ENCODE results near the gene P2RX3. TPM values are rescaled to one million over a fixed set of nuclear protein-coding genes. Genes with fewer than 3 reads are reported as not detected.

The P2RX3 gene
- total and polyA plus RNA-seq, 9 donors, result 1.3 to 5.2 (median 2.5) TPM

GRCh38 chr11:57368845-57369232 lies 30.7 kb downstream of the P2RX3 start:
- Histone ChIP-seq H3K9me3 (replicated peaks; ENCODE audit: control insufficient read depth, low read depth, low read length) (no peaks in the 10 kb centered on the region), H3K27me3 (ENCODE audit: control insufficient read depth, insufficient read depth, low read length) (peaks cover 3% of the 10 kb centered on the region), H3K4me1 (ENCODE audit: control insufficient read depth, insufficient read depth, low read length) (no peaks in the 10 kb centered on the region), H3K27ac (ENCODE audit: low read length) (no peak overlapping the region), H3K4me3 (ENCODE audit: low read length) (no peak overlapping the region), H3K36me3 (ENCODE audit: control insufficient read depth, insufficient read depth, low read length) (no peaks in the 10 kb centered on the region)
- no peak for DNase-seq
- WGBS (ENCODE audit: insufficient coverage), result 54% methylated on average over 5 of the region's 5 CpGs

DNA sequence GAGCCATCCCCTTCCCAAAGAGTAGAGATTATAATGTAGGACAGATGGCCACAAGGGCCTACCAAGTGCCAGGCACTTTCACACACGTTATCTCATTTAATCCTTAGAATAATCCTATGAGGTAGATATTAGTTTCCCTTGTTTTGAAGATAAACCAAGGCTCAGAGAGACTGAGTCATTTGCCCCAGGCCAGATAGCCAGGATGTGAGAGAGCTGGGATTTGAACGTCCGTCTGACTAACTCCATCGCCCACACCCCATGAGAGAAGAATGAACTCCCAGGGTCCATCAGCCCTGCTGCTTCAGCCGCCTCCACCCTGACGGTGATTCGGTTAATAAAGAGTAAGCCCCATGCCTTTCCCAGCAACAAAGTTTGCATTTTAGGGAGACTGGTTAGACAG lies 32.1 kb downstream of the P2RX3 start:
- 87% methylated on average over 6 of the region's 7 CpGs for WGBS (ENCODE audit: insufficient coverage)
- H3K4me3 ChIP-seq (ENCODE audit: low read length), result no peak overlapping the region

DNA sequence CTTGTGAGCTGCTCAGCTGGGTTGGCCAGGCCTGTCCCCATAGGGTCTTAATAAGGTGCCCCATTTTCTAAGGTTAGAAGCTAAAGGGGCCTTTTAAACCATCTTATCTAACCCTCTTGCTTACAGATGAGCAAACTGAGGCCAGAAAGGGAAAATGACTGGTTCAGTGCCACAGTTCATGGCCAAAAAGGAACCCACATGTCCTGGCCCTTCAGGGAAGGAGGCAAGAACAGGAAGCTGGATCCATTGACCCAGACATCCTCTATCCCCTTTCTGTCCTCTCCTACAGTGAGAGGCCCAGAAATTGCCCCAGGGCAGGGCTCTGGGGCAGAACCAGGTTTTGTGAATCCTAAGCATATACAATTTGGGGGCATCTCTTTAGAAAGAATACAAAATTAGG lies 32.8 kb downstream of the P2RX3 start:
- no peaks in the 10 kb centered on the region for H3K9me3 ChIP-seq (replicated peaks; ENCODE audit: control insufficient read depth, low read depth, low read length)
- H3K36me3 ChIP-seq (ENCODE audit: control insufficient read depth, insufficient read depth, low read length), result no peaks in the 10 kb centered on the region
- DNase-seq, result no peak
- no peak overlapping the region for H3K27ac ChIP-seq (ENCODE audit: low read length)
- peaks cover 3% of the 10 kb centered on the region for H3K27me3 ChIP-seq (ENCODE audit: control insufficient read depth, insufficient read depth, low read length)
- H3K4me3 ChIP-seq (ENCODE audit: low read length), result no peak overlapping the region
- H3K4me1 ChIP-seq (ENCODE audit: control insufficient read depth, insufficient read depth, low read length), result no peaks in the 10 kb centered on the region

More for the DNA sequence above, 32.1 kb downstream of the P2RX3 start:
- Histone ChIP-seq H3K4me1 (ENCODE audit: control insufficient read depth, insufficient read depth, low read length) (no peaks in the 10 kb centered on the region), H3K9me3 (replicated peaks; ENCODE audit: control insufficient read depth, low read depth, low read length) (no peaks in the 10 kb centered on the region), H3K27me3 (ENCODE audit: control insufficient read depth, insufficient read depth, low read length) (peaks cover 3% of the 10 kb centered on the region), H3K36me3 (ENCODE audit: control insufficient read depth, insufficient read depth, low read length) (no peaks in the 10 kb centered on the region), H3K27ac (ENCODE audit: low read length) (no peak overlapping the region)
- DNase-seq, result no peak

GRCh38 chr11:57373146-57373545 lies 35.0 kb downstream of the P2RX3 start:
- no peaks in the 10 kb centered on the region for H3K4me1 ChIP-seq (ENCODE audit: control insufficient read depth, insufficient read depth, low read length)
- no peak overlapping the region for H3K4me3 ChIP-seq (ENCODE audit: low read length)
- H3K27me3 ChIP-seq (ENCODE audit: control insufficient read depth, insufficient read depth, low read length), result peaks cover 7% of the 10 kb centered on the region
- no peaks in the 10 kb centered on the region for H3K36me3 ChIP-seq (ENCODE audit: control insufficient read depth, insufficient read depth, low read length)
- no CpG with 5 or more reads among the region's 3 CpGs for WGBS (ENCODE audit: insufficient coverage)
- no peak for DNase-seq
- H3K9me3 ChIP-seq (replicated peaks; ENCODE audit: control insufficient read depth, low read depth, low read length), result no peaks in the 10 kb centered on the region
- no peak overlapping the region for H3K27ac ChIP-seq (ENCODE audit: low read length)

DNA sequence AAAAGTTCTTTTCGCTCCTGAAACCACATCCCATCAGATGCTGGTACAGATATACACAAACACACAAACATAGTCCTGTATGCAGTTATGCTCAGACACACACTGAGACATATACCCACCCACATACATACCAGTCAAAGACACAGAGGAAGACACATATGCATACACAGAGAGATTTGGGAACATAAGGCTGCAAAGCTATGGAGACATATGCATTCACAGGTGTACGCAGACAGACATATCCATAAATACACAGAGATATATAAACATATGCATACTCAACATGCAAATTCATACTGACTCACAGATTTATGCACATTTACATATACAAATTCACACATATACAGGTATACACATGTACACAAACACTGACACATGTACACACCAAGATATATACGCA lies 36.8 kb downstream of the P2RX3 start:
- H3K4me3 ChIP-seq (ENCODE audit: low read length), result no peak overlapping the region
- no peak for DNase-seq
- H3K9me3 ChIP-seq (replicated peaks; ENCODE audit: control insufficient read depth, low read depth, low read length), result no peaks in the 10 kb centered on the region
- 87% methylated on average over 3 of the region's 3 CpGs for WGBS (ENCODE audit: insufficient coverage)
- no peaks in the 10 kb centered on the region for H3K36me3 ChIP-seq (ENCODE audit: control insufficient read depth, insufficient read depth, low read length)
- no peaks in the 10 kb centered on the region for H3K4me1 ChIP-seq (ENCODE audit: control insufficient read depth, insufficient read depth, low read length)
- peaks cover 7% of the 10 kb centered on the region for H3K27me3 ChIP-seq (ENCODE audit: control insufficient read depth, insufficient read depth, low read length)
- H3K27ac ChIP-seq (ENCODE audit: low read length), result no peak overlapping the region

DNA sequence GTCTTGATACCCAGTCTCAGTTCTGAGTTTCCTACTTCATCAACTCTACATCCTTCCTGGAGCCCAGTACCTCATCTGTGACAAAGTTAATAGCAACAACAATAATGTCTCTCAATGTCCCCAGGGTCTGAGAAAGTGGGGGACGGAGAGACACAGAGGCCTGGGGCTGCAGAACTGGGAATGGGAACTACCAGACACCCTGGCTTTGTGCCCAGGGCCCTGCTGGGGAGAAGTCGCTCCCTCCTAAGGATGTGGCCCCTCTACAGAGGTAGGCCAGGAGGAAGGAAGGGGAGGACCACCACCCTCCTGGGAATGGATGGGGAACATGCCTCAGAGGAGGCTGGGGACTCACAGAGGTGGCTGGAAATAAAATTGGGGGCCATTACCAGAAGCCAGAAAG lies 37.3 kb downstream of the P2RX3 start:
- no peak overlapping the region for H3K4me3 ChIP-seq (ENCODE audit: low read length)

DNA sequence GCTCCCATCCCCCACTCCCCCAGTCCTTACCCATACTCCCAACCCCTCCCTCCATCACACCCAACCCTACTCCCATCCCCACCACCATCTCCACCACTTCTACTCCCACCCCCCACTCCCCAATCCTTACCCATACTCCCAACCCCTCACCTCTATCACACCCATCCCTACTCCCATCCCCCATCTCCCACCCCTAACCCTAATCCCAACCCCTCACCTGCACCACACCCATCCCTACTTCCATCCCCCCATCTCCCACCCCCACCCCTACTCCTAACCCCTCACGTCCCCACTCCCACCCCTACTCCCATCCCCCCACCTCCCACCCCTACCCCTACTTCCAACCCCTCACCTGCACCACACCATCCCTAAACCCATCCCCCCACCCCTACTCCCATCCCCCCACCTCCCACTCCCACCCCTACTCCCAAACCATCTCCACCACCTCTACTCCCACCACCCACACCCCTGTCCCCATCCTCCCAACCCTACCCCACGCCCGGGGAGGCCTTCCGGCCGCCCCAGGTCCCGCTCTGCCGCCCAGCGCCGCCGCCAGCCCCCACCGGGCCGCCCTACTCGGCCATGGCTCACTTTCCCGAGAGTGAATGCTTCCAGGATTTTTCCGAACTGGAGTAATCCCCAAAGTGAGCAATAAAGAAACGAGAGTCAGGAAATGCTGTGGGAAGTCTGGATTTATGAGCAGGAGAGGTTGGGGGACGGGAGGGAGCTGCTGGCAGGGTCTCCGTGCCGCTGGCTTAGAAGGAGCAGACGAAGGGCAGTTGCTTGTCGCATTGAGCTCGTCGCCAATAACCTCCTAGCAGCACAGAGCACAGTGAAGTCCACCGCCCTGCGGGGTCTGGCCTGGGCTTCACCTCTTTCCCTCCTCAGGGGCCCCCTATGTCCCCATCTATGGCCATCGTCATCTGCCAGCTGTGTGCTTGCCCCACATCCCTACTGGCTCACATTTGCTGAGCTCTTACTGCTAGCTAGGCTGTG lies 38.2 kb downstream of the P2RX3 start:
- peaks cover 7% of the 10 kb centered on the region for H3K27me3 ChIP-seq (ENCODE audit: control insufficient read depth, insufficient read depth, low read length)
- 33% methylated on average over 23 of the region's 26 CpGs for WGBS (ENCODE audit: insufficient coverage)
- no peak overlapping the region for H3K4me3 ChIP-seq (ENCODE audit: low read length)
- DNase-seq, result peak; percentile 25
- no peaks in the 10 kb centered on the region for H3K9me3 ChIP-seq (replicated peaks; ENCODE audit: control insufficient read depth, low read depth, low read length)
- H3K4me1 ChIP-seq (ENCODE audit: control insufficient read depth, insufficient read depth, low read length), result no peaks in the 10 kb centered on the region
- H3K36me3 ChIP-seq (ENCODE audit: control insufficient read depth, insufficient read depth, low read length), result no peaks in the 10 kb centered on the region
- H3K27ac ChIP-seq (ENCODE audit: low read length), result no peak overlapping the region

More for the DNA sequence above, 37.3 kb downstream of the P2RX3 start:
- DNase-seq, result no peak
- H3K36me3 ChIP-seq (ENCODE audit: control insufficient read depth, insufficient read depth, low read length), result no peaks in the 10 kb centered on the region
- no peaks in the 10 kb centered on the region for H3K9me3 ChIP-seq (replicated peaks; ENCODE audit: control insufficient read depth, low read depth, low read length)
- H3K27me3 ChIP-seq (ENCODE audit: control insufficient read depth, insufficient read depth, low read length), result peaks cover 7% of the 10 kb centered on the region
- H3K4me1 ChIP-seq (ENCODE audit: control insufficient read depth, insufficient read depth, low read length), result no peaks in the 10 kb centered on the region
- 60% methylated on average over 1 of the region's 2 CpGs for WGBS (ENCODE audit: insufficient coverage)
- H3K27ac ChIP-seq (ENCODE audit: low read length), result no peak overlapping the region

DNA sequence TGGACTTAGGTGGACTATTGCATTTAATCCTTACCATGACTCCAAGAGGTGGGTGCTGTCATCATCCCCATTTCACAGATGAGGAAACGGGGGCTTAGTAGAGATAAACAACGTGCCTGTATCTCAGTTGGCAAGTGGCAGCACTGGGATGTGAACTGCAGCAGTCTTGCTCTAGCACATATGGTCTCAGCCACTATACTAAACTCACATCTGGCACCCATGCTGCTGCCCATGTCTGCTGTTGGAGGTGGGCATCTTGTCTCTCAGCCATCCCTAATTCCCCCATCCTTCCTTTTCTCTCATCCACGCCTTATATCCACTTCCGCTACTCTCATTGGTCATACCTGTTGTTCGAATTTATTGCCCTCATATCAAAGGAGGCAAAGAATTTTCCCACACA lies 39.0 kb downstream of the P2RX3 start:
- H3K27me3 ChIP-seq (ENCODE audit: control insufficient read depth, insufficient read depth, low read length), result peaks cover 4% of the 10 kb centered on the region
- H3K9me3 ChIP-seq (replicated peaks; ENCODE audit: control insufficient read depth, low read depth, low read length), result no peaks in the 10 kb centered on the region
- H3K27ac ChIP-seq (ENCODE audit: low read length), result no peak overlapping the region
- H3K4me1 ChIP-seq (ENCODE audit: control insufficient read depth, insufficient read depth, low read length), result no peaks in the 10 kb centered on the region
- no peaks in the 10 kb centered on the region for H3K36me3 ChIP-seq (ENCODE audit: control insufficient read depth, insufficient read depth, low read length)
- no peak overlapping the region for H3K4me3 ChIP-seq (ENCODE audit: low read length)
- 54% methylated on average over 5 of the region's 5 CpGs for WGBS (ENCODE audit: insufficient coverage)
- DNase-seq, result no peak

DNA sequence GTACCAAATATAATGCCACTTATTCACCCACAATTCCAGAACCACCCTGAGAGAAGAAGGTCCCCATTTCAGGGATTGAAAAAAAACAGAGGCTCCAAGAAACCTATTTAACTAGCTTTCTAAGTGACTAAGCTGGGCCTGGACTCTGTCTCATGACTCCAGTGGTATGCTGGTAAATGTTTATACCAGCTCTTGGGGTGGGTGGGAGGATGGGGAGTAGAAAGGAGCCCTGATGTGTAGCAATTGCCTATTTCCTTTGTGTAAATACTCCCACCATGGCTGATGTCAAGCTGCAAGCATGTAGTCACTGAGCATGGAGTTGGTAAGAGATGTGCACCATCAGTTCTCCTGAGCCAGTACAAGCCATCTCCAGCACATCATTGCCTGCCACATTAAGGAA lies 40.0 kb downstream of the P2RX3 start:
- H3K9me3 ChIP-seq (replicated peaks; ENCODE audit: control insufficient read depth, low read depth, low read length), result no peaks in the 10 kb centered on the region
- no peaks in the 10 kb centered on the region for H3K4me1 ChIP-seq (ENCODE audit: control insufficient read depth, insufficient read depth, low read length)
- no peak overlapping the region for H3K27ac ChIP-seq (ENCODE audit: low read length)
- H3K4me3 ChIP-seq (ENCODE audit: low read length), result no peak overlapping the region
- no peaks in the 10 kb centered on the region for H3K36me3 ChIP-seq (ENCODE audit: control insufficient read depth, insufficient read depth, low read length)
- no peak for DNase-seq
- peaks cover 4% of the 10 kb centered on the region for H3K27me3 ChIP-seq (ENCODE audit: control insufficient read depth, insufficient read depth, low read length)

GRCh38 chr11:57379732-57380131 lies 41.6 kb downstream of the P2RX3 start:
- no peak overlapping the region for H3K27ac ChIP-seq (ENCODE audit: low read length)
- H3K4me1 ChIP-seq (ENCODE audit: control insufficient read depth, insufficient read depth, low read length), result no peaks in the 10 kb centered on the region
- no peak for DNase-seq
- 0% methylated on average over 1 of the region's 10 CpGs for WGBS (ENCODE audit: insufficient coverage)
- H3K4me3 ChIP-seq (ENCODE audit: low read length), result no peak overlapping the region
- H3K27me3 ChIP-seq (ENCODE audit: control insufficient read depth, insufficient read depth, low read length), result peaks cover 4% of the 10 kb centered on the region
- H3K9me3 ChIP-seq (replicated peaks; ENCODE audit: control insufficient read depth, low read depth, low read length), result no peaks in the 10 kb centered on the region
- H3K36me3 ChIP-seq (ENCODE audit: control insufficient read depth, insufficient read depth, low read length), result no peaks in the 10 kb centered on the region
